ENCODE data around the gene ZNF205.
A peak's percentile ranks its signal among the peaks of the same experiment; 100 is the strongest.

Gene ZNF205

GRCh38 chr16:3085868-3086595 lies 26.4 kb upstream of the ZNF205 start:
- no peak for DNase-seq

- DNase-seq = no peak
Observed at GRCh38 chr16:3086596-3087242, 25.7 kb upstream of the ZNF205 start.

- DNase-seq = no peak
Observed at GRCh38 chr16:3087243-3088235, 24.8 kb upstream of the ZNF205 start.

- DNase-seq = no peak
Observed at GRCh38 chr16:3088450-3088849, 23.9 kb upstream of the ZNF205 start.

- no peak for DNase-seq
Observed at GRCh38 chr16:3088925-3089716, 23.3 kb upstream of the ZNF205 start.

GRCh38 chr16:3089717-3090592 lies 22.4 kb upstream of the ZNF205 start:
- no peak for DNase-seq

GRCh38 chr16:3091551-3091950 lies 20.8 kb upstream of the ZNF205 start:
- DNase-seq = no peak

GRCh38 chr16:3092501-3092941 lies 19.9 kb upstream of the ZNF205 start:
- DNase-seq = no peak

GRCh38 chr16:3094289-3095027 lies 17.9 kb upstream of the ZNF205 start:
- DNase-seq = peak; percentile 61

- DNase-seq = peak; percentile 54
Observed at GRCh38 chr16:3095869-3096268, 16.5 kb upstream of the ZNF205 start.

GRCh38 chr16:3096362-3096761 lies 16.0 kb upstream of the ZNF205 start:
- DNase-seq = no peak

- DNase-seq = no peak
Observed at GRCh38 chr16:3097266-3097665, 15.1 kb upstream of the ZNF205 start.

GRCh38 chr16:3098459-3099394 lies 13.7 kb upstream of the ZNF205 start, which contains the start of gene ZSCAN10:
Gene ZSCAN10 (minus strand): TSS chr16:3099294. CDS start chr16:3092937, 6,357 bp downstream.
- DNase-seq = no peak

GRCh38 chr16:3099395-3099731 lies 13.0 kb upstream of the ZNF205 start:
- DNase-seq = no peak

- DNase-seq = peak; percentile 79
Observed at GRCh38 chr16:3099732-3100499, 12.5 kb upstream of the ZNF205 start.

- DNase-seq = peak; percentile 53
Observed at GRCh38 chr16:3101018-3101840, 11.2 kb upstream of the ZNF205 start.

GRCh38 chr16:3101841-3102470 lies 10.4 kb upstream of the ZNF205 start:
- no peak for DNase-seq

Data from central memory CD4-positive, alpha-beta T cell (primary cell).